ENCODE measurements around the gene SLC12A9. TPM values are rescaled to one million over a fixed set of nuclear protein-coding genes. Genes with fewer than 3 reads are reported as not detected.
A peak's percentile ranks its signal among the peaks of the same experiment; 100 is the strongest.
"Not testable (repeated sequence)": the region's sequence is repeated elsewhere in the genome, so short reads cannot be mapped to it uniquely, and the experiment has no call there.

Gene SLC12A9, protein sequence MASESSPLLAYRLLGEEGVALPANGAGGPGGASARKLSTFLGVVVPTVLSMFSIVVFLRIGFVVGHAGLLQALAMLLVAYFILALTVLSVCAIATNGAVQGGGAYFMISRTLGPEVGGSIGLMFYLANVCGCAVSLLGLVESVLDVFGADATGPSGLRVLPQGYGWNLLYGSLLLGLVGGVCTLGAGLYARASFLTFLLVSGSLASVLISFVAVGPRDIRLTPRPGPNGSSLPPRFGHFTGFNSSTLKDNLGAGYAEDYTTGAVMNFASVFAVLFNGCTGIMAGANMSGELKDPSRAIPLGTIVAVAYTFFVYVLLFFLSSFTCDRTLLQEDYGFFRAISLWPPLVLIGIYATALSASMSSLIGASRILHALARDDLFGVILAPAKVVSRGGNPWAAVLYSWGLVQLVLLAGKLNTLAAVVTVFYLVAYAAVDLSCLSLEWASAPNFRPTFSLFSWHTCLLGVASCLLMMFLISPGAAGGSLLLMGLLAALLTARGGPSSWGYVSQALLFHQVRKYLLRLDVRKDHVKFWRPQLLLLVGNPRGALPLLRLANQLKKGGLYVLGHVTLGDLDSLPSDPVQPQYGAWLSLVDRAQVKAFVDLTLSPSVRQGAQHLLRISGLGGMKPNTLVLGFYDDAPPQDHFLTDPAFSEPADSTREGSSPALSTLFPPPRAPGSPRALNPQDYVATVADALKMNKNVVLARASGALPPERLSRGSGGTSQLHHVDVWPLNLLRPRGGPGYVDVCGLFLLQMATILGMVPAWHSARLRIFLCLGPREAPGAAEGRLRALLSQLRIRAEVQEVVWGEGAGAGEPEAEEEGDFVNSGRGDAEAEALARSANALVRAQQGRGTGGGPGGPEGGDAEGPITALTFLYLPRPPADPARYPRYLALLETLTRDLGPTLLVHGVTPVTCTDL
- 22.6 TPM for total RNA-seq

DNA sequence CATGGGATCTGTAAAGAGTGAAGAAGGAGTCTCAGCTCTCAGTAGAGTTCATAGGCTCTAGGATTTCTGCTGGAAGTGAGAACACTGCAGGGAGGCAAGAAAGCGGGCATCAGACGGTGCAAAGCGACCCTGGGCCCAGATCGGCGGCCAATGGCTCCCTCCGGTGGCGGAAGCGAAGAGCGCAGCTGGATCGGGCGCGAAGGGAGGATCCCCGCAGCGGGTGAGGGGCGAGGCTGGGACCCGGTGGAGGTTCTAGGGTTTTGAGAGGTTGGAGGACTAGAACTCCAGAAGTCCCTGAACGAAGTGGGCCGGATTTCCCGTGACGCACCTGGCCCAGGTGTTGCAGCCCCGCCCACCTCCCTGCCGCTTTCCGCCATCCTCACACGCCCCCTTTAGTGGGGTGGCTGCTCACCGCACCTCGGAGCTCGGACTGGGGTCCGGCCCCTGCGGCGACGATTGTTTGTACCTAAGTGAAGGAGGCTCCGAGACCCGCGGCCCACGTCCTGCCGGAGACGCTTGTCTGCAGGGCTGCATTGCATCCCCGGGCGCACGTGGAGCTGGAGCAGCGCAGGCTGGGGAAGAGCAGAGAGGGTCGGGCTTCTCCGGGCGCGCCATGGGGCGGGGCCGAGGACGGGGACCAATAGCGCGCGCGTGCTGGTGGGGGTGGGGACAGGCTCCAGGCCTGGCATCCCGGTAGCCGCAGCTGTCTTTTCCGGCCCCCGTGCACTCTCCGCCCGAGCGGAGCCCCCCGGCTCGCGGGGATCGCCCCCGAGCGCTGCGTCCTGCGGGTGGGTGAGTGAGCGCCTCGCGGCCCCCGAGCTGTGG is at the start of gene SLC12A9:
SLC12A9 (plus strand) TSS at position 666 of the 825 bp plus-strand sequence. CDS start 1,485 bp downstream, outside the sequence.
- Histone ChIP-seq H3K9me3 (ENCODE audit: low read depth, low read length) (no peaks in the 10 kb centered on the region), H3K27me3 (ENCODE audit: insufficient read depth, low read length) (no peaks in the 10 kb centered on the region), H3K4me3 (ENCODE audit: low read length) (peak within 1 kb of the TSS; percentile 67), H3K4me1 (ENCODE audit: insufficient read depth, low read length) (peaks cover 29% of the 10 kb centered on the region)

DNA sequence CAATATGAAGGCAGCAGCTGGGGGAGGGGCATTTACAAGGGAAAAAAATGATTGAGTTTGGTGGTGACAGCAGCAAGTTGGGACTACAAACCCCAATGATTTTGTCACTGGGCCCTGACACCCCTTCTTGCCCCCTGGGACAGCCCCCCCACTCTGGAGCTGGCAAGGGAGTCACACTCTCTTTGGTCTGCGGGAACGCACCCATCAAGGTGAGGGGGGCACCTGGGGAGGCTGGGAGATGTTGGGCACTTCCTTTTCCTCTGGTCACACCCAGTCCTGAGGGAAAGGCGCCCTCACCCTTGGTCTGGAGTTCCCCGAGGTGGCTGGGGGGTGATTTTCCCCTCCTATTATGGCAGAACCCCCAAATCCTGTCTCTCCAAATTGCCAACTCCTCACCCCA is 49.6 kb upstream of the SLC12A9 start:
- H3K27me3 ChIP-seq (ENCODE audit: insufficient read depth, low read length), result no peaks in the 10 kb centered on the region
- H3K9me3 ChIP-seq (ENCODE audit: low read depth, low read length), result no peaks in the 10 kb centered on the region
- H3K4me1 ChIP-seq (ENCODE audit: insufficient read depth, low read length), result peaks cover 34% of the 10 kb centered on the region
- H3K4me3 ChIP-seq (ENCODE audit: low read length), result no peak overlapping the region

DNA sequence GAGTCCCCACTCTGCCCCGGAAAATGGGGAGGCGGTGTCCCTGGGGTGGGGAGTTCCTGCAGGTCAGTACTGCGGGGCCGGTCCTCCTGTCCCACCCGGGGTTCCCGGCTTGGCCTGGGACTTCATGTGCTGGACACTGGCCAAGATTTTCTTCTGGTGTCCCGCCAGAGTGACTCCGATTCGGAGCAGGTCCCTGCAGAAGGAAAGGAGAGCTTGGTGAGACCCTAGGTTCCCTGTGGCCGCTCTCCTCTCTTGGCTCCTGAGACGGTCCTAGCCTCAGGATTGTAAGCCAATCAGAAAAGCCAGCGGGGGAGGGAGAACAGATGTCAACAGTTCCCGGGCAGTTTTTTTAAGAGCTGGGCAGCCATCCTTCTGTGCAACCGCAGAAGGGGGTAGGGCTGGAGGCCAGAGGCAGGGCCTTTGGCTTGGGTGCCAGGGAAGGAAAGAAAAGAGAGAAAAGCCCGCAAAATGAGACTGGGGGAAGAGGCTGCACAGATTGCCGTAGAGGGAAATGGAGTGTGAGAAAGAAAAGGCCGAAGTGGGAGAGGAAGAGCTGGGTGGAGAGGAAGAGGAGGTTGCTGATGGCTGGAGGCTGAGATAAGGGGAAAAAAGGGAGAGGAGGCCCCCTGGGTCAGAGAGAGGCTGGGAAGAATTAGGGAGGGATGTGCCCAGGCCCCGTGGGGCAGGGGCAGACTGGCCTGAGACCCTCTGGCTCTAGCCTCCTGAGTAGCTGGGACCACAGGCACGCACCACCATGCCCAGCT is 48.9 kb upstream of the SLC12A9 start:
- Histone ChIP-seq H3K27me3 (ENCODE audit: insufficient read depth, low read length) (no peaks in the 10 kb centered on the region), H3K9me3 (ENCODE audit: low read depth, low read length) (no peaks in the 10 kb centered on the region), H3K4me3 (ENCODE audit: low read length) (no peak overlapping the region), H3K4me1 (ENCODE audit: insufficient read depth, low read length) (peaks cover 33% of the 10 kb centered on the region)

DNA sequence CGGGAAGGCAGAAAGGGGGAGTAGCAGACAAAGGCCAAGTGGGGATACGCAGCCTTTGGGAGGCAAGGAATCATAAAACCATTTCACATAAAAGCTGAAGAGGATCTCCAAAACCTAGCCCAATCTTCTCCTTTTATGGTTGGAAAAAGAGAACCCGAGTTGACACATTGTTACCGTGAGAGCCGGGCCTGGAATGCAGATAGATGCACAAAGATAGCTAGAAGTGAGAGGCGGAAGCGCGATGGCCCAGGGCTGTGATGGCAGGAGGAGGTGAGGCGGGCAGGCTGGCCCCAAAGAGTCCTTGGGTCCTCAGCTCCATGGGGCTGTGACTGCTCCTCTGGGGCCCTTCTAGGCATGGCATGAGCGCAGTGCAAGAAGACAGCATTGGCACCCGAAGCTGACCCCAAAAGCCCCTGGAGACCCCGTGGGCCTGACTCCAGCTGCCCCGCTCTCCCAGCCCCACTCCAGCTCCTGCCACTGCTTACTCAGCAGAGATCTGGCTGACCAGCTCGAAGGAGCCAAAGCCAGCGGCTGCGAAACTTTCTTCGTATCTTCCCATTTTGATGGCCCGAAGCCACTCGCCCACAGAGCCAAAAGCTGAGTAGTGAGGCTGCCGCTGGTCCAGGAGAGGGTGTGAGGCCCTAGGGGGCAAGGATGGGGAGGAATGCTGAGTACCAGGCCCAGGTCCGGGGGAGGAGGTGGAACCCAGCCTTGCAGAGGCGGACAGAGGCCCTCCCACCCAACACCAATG is 47.7 kb upstream of the SLC12A9 start:
- Histone ChIP-seq H3K4me1 (ENCODE audit: insufficient read depth, low read length) (peaks cover 23% of the 10 kb centered on the region), H3K27me3 (ENCODE audit: insufficient read depth, low read length) (no peaks in the 10 kb centered on the region)

DNA sequence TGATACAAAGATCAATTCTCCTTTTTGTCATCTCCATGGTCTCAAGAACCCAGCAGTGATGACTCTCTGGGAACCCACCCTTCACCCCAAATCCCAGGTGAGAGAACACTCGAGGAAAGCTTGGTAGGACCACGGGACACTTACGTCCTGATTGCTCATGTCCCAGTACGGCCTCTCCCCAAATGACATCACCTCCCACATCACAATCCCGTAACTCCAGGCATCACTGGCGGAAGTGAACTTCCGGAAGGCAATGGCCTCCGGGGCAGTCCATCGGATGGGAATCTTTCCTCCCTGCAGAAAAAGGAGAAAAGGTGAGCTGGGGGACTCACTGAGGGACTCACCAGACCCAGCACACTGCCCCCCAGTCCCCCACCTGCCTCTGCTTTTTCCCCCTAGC is 46.2 kb upstream of the SLC12A9 start:
- H3K9me3 ChIP-seq (ENCODE audit: low read depth, low read length), result no peaks in the 10 kb centered on the region
- H3K27me3 ChIP-seq (ENCODE audit: insufficient read depth, low read length), result no peaks in the 10 kb centered on the region
- peaks cover 23% of the 10 kb centered on the region for H3K4me1 ChIP-seq (ENCODE audit: insufficient read depth, low read length)
- H3K4me3 ChIP-seq (ENCODE audit: low read length), result no peak overlapping the region

More for the DNA sequence above, 47.7 kb upstream of the SLC12A9 start:
- no peaks in the 10 kb centered on the region for H3K9me3 ChIP-seq (ENCODE audit: low read depth, low read length)
- no peak overlapping the region for H3K4me3 ChIP-seq (ENCODE audit: low read length)

DNA sequence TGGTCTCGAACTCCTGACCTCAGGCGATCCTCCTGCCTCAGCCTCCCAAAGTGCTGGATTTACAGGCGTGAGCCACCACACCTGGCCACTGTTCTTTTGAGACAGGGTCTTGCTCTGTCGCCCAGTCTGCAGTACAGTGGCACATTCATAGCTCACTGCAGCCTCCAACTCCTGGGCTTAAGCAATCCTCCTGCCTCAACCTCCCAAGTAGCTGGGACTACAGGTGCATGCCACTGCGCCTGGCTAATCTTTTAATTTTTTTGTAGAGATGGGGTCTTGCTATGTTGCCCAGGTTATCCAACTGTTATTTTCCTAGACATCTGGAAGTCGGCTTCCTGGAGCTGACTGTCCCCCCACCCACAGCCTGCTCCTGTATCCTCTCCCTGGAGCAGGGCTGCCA is 45.6 kb upstream of the SLC12A9 start:
- H3K9me3 ChIP-seq (ENCODE audit: low read depth, low read length); H3K4me3 ChIP-seq (ENCODE audit: low read length); H3K27me3 ChIP-seq (ENCODE audit: insufficient read depth, low read length): not testable (repeated sequence)
- peaks cover 21% of the 10 kb centered on the region for H3K4me1 ChIP-seq (ENCODE audit: insufficient read depth, low read length)

DNA sequence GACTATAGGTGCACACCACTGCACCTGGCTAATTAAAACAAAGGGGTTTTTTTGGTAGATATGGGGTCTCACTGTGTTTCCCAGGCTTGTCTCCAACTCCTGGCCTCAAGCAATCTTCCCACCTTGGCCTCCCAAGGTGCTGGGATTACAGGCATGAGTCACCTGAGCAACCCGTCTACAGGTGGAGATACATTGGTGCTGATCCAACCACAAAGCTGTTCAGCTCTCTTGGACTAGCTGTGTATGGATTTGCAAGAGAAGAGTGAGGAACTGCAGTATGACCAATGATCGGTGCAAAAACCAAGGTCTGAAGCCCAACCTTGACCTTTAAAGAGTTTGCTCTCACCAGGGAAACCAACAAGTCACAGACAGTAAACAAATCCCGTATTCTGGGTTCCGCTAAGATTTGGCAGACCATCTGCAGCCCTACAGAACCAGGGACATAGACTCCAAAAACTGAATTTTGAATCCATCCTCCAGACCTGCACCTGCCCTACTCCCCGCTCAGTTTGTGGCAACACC is 44.1 kb upstream of the SLC12A9 start:
- H3K4me1 ChIP-seq (ENCODE audit: insufficient read depth, low read length), result peaks cover 7% of the 10 kb centered on the region
- no peaks in the 10 kb centered on the region for H3K27me3 ChIP-seq (ENCODE audit: insufficient read depth, low read length)
- H3K4me3 ChIP-seq (ENCODE audit: low read length), result no peak overlapping the region
- H3K9me3 ChIP-seq (ENCODE audit: low read depth, low read length), result no peaks in the 10 kb centered on the region

DNA sequence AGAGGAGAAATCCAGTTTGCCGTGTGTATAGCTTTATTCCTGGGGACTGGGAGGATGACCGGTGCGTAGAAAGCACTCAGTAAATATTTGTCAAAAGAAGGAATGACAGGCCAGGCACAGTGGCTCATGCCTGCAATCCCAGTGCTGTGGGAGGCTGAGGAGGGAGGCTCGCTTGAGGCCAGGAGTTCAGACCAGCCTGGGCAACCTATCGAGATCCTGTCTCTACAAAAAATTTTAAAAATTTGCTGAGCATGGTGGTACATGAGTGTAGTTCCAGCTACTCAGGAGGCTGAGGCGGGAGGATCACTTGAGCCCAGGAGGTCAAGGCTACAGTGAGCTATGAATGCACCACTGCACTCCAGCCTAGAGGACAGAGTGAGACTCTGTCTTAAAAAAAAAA is 41.0 kb upstream of the SLC12A9 start:
- H3K4me1 ChIP-seq (ENCODE audit: insufficient read depth, low read length), result peaks cover 17% of the 10 kb centered on the region
- H3K9me3 ChIP-seq (ENCODE audit: low read depth, low read length), result no peaks in the 10 kb centered on the region
- H3K27me3 ChIP-seq (ENCODE audit: insufficient read depth, low read length), result no peaks in the 10 kb centered on the region
- no peak overlapping the region for H3K4me3 ChIP-seq (ENCODE audit: low read length)

DNA sequence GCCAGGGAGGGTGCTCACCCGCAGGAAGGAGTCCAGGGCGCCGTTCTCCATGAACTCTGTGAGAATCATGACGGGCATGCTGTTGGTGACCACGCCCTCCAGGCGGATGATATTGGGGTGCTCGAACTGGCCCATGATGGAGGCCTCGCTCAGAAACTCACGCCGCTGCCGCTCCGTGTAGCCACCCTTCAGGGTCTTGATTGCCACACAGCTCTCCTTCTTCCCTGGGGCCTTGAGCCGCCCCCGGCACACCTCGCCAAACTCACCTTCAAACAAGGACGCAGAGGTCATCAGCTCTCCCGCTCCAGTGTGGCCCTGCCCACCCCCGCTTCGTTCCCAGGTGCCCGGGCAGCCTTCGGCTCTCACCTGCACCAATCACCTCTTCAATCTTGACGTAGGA is 39.8 kb upstream of the SLC12A9 start:
- Histone ChIP-seq H3K27me3 (ENCODE audit: insufficient read depth, low read length) (no peaks in the 10 kb centered on the region), H3K4me3 (ENCODE audit: low read length) (no peak overlapping the region), H3K4me1 (ENCODE audit: insufficient read depth, low read length) (peaks cover 17% of the 10 kb centered on the region), H3K9me3 (ENCODE audit: low read depth, low read length) (no peaks in the 10 kb centered on the region)

DNA sequence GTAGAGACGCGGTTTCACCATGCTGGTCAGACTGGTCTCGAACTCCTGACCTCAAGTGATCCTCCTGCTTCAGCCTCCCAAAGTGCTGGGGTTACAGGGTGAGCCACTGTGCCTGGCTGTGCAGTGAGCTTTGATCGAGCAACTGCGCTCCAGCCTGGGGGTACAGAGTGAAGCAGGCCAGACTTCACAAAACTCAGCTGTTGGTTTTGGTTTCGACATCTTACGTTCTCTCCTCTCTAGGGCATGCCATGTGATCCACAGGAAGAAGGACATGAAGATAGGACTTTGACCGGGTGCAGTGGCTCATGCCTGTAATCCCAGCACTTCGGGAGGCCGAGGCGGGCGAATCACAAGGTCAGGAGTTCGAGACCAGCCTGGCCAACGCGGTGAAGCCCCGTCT is 36.0 kb upstream of the SLC12A9 start:
- H3K4me1 ChIP-seq (ENCODE audit: insufficient read depth, low read length), result peaks cover 17% of the 10 kb centered on the region
- H3K4me3 ChIP-seq (ENCODE audit: low read length); H3K9me3 ChIP-seq (ENCODE audit: low read depth, low read length); H3K27me3 ChIP-seq (ENCODE audit: insufficient read depth, low read length): not testable (repeated sequence)

DNA sequence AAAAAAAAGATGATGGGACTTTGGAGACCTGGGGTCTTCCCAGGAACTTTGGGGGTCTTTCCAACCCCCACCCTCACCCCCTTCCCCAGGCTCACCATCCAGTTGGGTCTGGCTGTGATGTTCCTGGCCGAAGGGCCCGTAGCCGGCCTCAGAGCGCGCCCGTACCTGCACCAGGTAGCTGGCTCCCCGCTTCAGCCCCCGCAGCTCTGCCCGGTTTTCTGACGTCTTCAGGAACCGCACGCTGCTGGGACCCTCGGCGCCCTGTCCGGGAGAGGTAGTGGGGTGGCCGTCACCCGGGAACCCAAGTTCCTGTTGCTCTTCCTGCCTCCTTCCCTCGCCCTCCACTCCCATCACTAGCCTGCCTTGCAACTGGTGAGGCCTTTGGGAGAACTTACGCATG is 35.4 kb upstream of the SLC12A9 start:
- H3K27me3 ChIP-seq (ENCODE audit: insufficient read depth, low read length), result no peaks in the 10 kb centered on the region
- H3K9me3 ChIP-seq (ENCODE audit: low read depth, low read length), result no peaks in the 10 kb centered on the region
- peaks cover 17% of the 10 kb centered on the region for H3K4me1 ChIP-seq (ENCODE audit: insufficient read depth, low read length)
- H3K4me3 ChIP-seq (ENCODE audit: low read length), result no peak overlapping the region

DNA sequence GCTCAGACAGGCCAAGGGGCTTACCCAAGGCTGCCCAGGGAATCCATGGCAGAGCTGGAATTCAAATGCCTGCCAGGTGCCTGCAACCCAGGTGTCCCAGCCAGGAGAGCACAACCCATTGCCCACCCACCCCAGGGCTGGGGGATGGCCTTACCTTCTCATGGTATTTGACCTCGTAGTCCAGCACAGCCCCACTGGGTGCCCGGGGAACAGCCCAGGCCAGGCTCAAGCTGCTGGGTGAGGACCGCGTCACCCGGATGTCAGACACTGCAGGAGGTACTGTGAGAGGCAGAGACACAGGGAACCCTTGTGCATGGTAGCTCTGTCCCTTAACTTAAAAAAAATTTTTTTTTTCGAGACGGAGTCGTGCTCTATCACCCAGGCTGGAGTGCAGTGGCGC is 34.1 kb upstream of the SLC12A9 start:
- Histone ChIP-seq H3K4me3 (ENCODE audit: low read length) (no peak overlapping the region), H3K27me3 (ENCODE audit: insufficient read depth, low read length) (no peaks in the 10 kb centered on the region), H3K9me3 (ENCODE audit: low read depth, low read length) (no peaks in the 10 kb centered on the region), H3K4me1 (ENCODE audit: insufficient read depth, low read length) (peaks cover 16% of the 10 kb centered on the region)

DNA sequence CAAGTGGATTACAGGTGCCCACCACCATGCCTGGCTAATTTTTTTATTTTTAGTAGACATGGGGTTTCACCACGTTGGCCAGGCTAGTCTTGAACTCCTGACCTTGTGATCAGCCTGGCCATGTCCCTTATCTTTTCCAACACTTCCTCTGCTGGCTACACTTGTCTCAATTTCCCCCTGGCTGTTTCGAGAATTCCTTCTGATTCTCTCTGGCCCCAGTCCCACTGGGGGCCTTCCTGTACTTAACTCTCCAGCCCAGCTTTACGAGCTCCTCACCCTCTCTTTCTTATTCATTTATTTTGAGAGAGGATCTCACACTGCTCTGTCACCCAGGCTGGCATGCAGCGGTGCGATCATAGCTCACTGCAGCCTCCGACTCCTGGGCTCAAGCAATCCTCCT is 33.7 kb upstream of the SLC12A9 start:
- Histone ChIP-seq H3K4me1 (ENCODE audit: insufficient read depth, low read length) (peaks cover 12% of the 10 kb centered on the region), H3K27me3 (ENCODE audit: insufficient read depth, low read length) (no peaks in the 10 kb centered on the region), H3K4me3 (ENCODE audit: low read length) (no peak overlapping the region), H3K9me3 (ENCODE audit: low read depth, low read length) (no peaks in the 10 kb centered on the region)

Data from mononuclear cell (primary cell).